ENCODE results near the gene TMEM231.
"Not testable (repeated sequence)": the region's sequence is repeated elsewhere in the genome, so short reads cannot be mapped to it uniquely, and the experiment has no call there.

TMEM231 gene

GRCh38 chr16:75566758-75567255 is 10.8 kb upstream of the TMEM231 start:
- no peak for DNase-seq (ENCODE audit: low read depth)

GRCh38 chr16:75566040-75566757 is 10.1 kb upstream of the TMEM231 start, which contains the start of gene GABARAPL2:
Gene GABARAPL2 (plus strand): TSS chr16:75566379. CDS start chr16:75566487, 108 bp downstream.
- no peak for DNase-seq (ENCODE audit: low read depth)

GRCh38 chr16:75565640-75566039 is 9.6 kb upstream of the TMEM231 start:
- no peak for DNase-seq (ENCODE audit: low read depth)

GRCh38 chr16:75559564-75560372 is 3.7 kb upstream of the TMEM231 start:
- DNase-seq (ENCODE audit: low read depth): no peak

GRCh38 chr16:75558846-75559401 is 2.9 kb upstream of the TMEM231 start:
- DNase-seq (ENCODE audit: low read depth): no peak

GRCh38 chr16:75556431-75556950 is 439 bp upstream of the TMEM231 start:
- no peak for DNase-seq (ENCODE audit: low read depth)

GRCh38 chr16:75555213-75555706 is 792 bp downstream of the TMEM231 start:
- peak; percentile 60 for DNase-seq (ENCODE audit: low read depth)

GRCh38 chr16:75552951-75553350 is 3.1 kb downstream of the TMEM231 start:
- no peak for DNase-seq (ENCODE audit: low read depth)

GRCh38 chr16:75550211-75550662 is 5.8 kb downstream of the TMEM231 start:
- DNase-seq (ENCODE audit: low read depth): no peak

- DNase-seq (ENCODE audit: low read depth): not testable (repeated sequence)
These were observed 7.6 kb downstream of the TMEM231 start for GRCh38 chr16:75548456-75548855.

- no peak for DNase-seq (ENCODE audit: low read depth)
These were observed 9.8 kb downstream of the TMEM231 start for GRCh38 chr16:75546293-75546692.

GRCh38 chr16:75545879-75546278 is 10.2 kb downstream of the TMEM231 start:
- DNase-seq (ENCODE audit: low read depth): not testable (repeated sequence)

- DNase-seq (ENCODE audit: low read depth): not testable (repeated sequence)
These were observed 13.6 kb downstream of the TMEM231 start for GRCh38 chr16:75542462-75542861.

- no peak for DNase-seq (ENCODE audit: low read depth)
These were observed 14.8 kb downstream of the TMEM231 start for GRCh38 chr16:75541236-75541635.

GRCh38 chr16:75538882-75539565 is 17.0 kb downstream of the TMEM231 start:
- not testable (repeated sequence) for DNase-seq (ENCODE audit: low read depth)

- DNase-seq (ENCODE audit: low read depth): no peak
These were observed 18.3 kb downstream of the TMEM231 start for GRCh38 chr16:75537776-75538175.

GRCh38 chr16:75535901-75536300 is 20.2 kb downstream of the TMEM231 start, which contains the start of gene CHST5:
Gene CHST5 (minus strand): TSS chr16:75536108. CDS start chr16:75530384, 5,724 bp downstream.
- no peak for DNase-seq (ENCODE audit: low read depth)

- no peak for DNase-seq (ENCODE audit: low read depth)
These were observed 20.7 kb downstream of the TMEM231 start for GRCh38 chr16:75535211-75535843.

- no peak for DNase-seq (ENCODE audit: low read depth)
These were observed 21.4 kb downstream of the TMEM231 start for GRCh38 chr16:75534560-75535205.

GRCh38 chr16:75532791-75533190 is 23.3 kb downstream of the TMEM231 start:
- no peak for DNase-seq (ENCODE audit: low read depth)
